GM10266 (cell line): ENCODE measurements around the gene SLC25A18.

Source experiments
- DNase-seq: peaks from one replicate; pipeline ENCODE4 v3.0.0; 2012; ENCODE audit errors: extremely low spot score
- CTCF ChIP-seq: IDR thresholded peaks from 2 replicates; pipeline ENCODE4 v1.5.1; 2012; ENCODE audit warnings: mild to moderate bottlenecking, low read depth; ENCODE audit not compliant: control insufficient read depth, insufficient read depth; ENCODE audit errors: missing control alignments

The SLC25A18 gene

GRCh38 chr22:17637490-17638181 is 74.3 kb downstream of the SLC25A18 start:
- no peak for DNase-seq
- TF ChIP-seq CTCF, result no peak

DNA sequence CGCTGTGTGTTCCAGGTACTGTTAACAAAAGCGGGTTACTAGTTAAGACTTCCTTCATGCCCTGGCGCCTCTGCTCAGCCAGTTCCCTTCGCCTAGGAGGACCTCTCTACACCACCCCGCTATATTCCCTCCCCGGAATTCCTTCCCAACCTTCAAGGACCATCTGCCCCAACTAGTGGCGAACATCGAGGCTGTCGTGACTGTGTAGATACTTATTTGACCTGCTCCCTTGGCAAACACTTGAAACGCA is 74.8 kb downstream of the SLC25A18 start:
- no peak for TF ChIP-seq CTCF
- DNase-seq, result peak; percentile 37

GRCh38 chr22:17638432-17639246 is 75.3 kb downstream of the SLC25A18 start, which contains the start of gene BCL2L13:
BCL2L13 (plus strand) TSS chr22:17638757; CDS start chr22:17655712, 16,955 bp downstream.
- peak; percentile 6 for TF ChIP-seq CTCF

DNA sequence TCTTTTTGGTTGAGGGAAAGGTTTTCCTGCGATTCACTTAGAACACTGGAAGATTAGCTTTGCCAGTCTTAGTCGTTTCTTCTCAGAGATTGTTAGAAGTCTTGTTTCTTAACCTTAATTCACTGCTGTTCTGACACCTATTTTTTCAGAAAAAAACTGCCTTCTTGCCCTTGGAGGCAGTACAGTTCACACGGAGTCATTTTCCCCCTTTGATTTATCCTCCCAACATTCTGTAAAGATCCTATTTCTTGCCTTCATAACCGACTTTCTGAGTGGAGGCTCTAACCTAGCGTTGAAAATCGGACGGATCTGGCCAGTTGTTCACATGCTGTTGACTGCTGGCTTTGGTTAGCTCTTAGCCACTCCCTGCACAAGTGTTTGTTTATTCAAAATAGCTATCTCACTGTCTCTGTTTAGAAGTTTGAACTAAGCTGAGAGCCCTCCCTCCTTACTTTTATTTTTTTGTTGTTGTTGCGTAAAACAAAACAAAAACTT is 76.0 kb downstream of the SLC25A18 start:
- DNase-seq, result peak; percentile 52
- TF ChIP-seq CTCF, result no peak

More at GRCh38 chr22:17638432-17639246, 75.3 kb downstream of the SLC25A18 start, which contains the start of gene BCL2L13:
- DNase-seq, result peak; percentile 91
